AG10803 (cell line): ENCODE data around the gene GRHL3.
A peak's percentile ranks its signal among the peaks of the same experiment; 100 is the strongest.

ENCODE experiments used
- DNase-seq: peaks from one replicate; pipeline ENCODE4 v3.0.0; 2010; ENCODE audit warnings: low read depth
- H3K4me3 ChIP-seq: 2 replicates; pipeline ENCODE4 v1.5.1; 2011; ENCODE audit warnings: mild to moderate bottlenecking, low read length, control low read depth
- CTCF ChIP-seq: conservative IDR thresholded peaks from 2 replicates; pipeline ENCODE4 v1.5.1; 2011; ENCODE audit warnings: mild to moderate bottlenecking, low read length, control low read depth, inconsistent platforms

GRHL3 gene

GRCh38 chr1:24293392-24294227, 25.5 kb upstream of the GRHL3 start:
- TF ChIP-seq CTCF: no peak
- H3K4me3 ChIP-seq: no peak overlapping the region
- DNase-seq: no peak

DNA sequence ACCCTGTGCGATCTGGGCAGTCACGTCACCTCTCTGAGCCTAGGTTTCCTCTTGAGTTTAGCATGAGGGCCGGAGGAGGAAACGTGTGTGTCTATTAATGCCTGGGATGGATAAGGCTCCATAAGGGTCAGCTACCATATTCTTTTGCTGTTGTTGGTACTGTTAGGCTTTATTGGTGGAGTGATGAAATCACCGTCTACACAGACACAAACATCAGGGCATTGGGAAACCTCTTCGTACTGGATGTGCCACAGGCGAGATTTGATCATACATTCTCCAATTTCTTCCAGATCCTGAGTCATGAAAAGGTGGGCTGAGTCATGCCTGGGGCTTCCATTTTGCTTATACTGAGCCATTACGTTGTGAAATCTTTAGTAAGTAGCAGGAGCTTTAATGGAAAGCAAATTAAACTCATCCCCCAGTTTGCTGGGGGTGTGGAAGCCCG, 24.9 kb upstream of the GRHL3 start:
- DNase-seq: peak; percentile 97
- peak overlapping the region; percentile 30 for H3K4me3 ChIP-seq
- no peak for TF ChIP-seq CTCF

DNA sequence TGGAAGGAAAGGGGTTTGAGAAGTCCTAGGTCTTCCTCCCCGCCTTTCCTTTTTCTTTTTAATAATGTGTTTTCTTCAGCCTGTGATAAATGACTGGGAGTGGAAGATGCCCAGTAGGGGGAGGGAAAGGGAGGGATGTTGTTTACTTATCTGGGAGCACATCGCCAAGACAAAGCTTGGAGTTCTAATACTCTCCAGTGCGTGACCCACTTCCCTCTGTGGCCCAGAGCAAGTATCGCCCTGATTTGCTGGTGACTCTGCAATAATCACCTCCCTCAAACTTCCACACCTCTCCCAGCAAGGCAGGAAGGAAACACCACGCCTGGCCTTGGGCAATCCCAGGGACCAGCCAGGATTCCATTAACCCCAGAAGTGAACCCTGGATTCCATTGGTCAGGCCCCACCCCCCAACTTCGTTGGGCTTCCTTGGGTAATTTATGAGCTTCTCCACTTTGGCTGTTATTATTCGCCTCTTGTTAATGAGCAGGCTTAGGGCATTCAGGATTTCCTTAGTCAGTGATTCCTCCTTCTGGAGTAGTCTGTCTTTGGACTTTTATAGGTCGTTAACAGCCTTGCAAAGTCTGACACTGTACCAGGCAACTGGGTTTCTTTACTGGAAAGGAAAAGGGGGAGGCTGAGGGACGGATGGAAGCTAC, 24.3 kb upstream of the GRHL3 start:
- H3K4me3 ChIP-seq: peak overlapping the region; percentile 30
- peak; percentile 84 for DNase-seq
- peak; percentile 36 for TF ChIP-seq CTCF

GRCh38 chr1:24295535-24295934, 23.6 kb upstream of the GRHL3 start:
- TF ChIP-seq CTCF: no peak
- H3K4me3 ChIP-seq: no peak overlapping the region
- DNase-seq: no peak

- no peak for TF ChIP-seq CTCF
- H3K4me3 ChIP-seq: no peak overlapping the region
- DNase-seq: no peak
Observed at GRCh38 chr1:24297187-24297851, 21.8 kb upstream of the GRHL3 start.

DNA sequence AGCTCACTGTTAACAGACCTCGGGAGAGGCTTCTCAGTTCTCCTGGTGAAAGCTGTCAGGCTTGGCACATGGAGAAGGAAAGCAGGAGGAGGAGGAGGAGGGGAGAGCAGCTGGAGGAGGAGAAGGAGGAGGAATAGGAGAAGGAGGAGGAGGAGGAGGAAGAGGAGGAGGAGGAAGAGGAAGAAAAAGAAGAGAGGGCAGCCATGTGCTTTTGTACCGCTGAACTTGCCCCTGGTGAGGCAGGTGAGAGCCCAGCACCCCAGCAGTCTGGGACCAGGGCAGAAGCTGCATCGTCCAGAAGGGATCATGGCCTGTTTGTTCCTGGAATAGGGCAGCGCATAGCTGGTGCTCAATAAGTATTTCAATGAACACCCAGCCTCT, 21.3 kb upstream of the GRHL3 start:
- TF ChIP-seq CTCF: no peak
- no peak for DNase-seq
- no peak overlapping the region for H3K4me3 ChIP-seq
